Measurements from ENCODE around the gene ZCWPW2.

The ZCWPW2 gene

GRCh38 chr3:28348629-28349468, at the start of gene ZCWPW2, which contains the start of gene AZI2:
ZCWPW2 (plus strand) TSS chr3:28348721; CDS start chr3:28413069, 64,348 bp downstream.
AZI2 (minus strand) TSS chr3:28348824; CDS start chr3:28340617, 8,207 bp downstream.
- DNase-seq (ENCODE audit: low spot score) = peak; percentile 86

- no peak for DNase-seq (ENCODE audit: low spot score)
Observed at GRCh38 chr3:28299705-28300104, 48.8 kb upstream of the ZCWPW2 start.

GRCh38 chr3:28300345-28300962, 48.1 kb upstream of the ZCWPW2 start:
- DNase-seq (ENCODE audit: low spot score) = no peak

GRCh38 chr3:28301688-28302087, 46.8 kb upstream of the ZCWPW2 start:
- DNase-seq (ENCODE audit: low spot score) = no peak

GRCh38 chr3:28308196-28308595, 40.3 kb upstream of the ZCWPW2 start:
- no peak for DNase-seq (ENCODE audit: low spot score)

GRCh38 chr3:28315711-28316110, 32.8 kb upstream of the ZCWPW2 start:
- DNase-seq (ENCODE audit: low spot score) = no peak

- no peak for DNase-seq (ENCODE audit: low spot score)
Observed at GRCh38 chr3:28316226-28316625, 32.3 kb upstream of the ZCWPW2 start.

- DNase-seq (ENCODE audit: low spot score) = peak; percentile 58
Observed at GRCh38 chr3:28317438-28318022, 31.0 kb upstream of the ZCWPW2 start.

GRCh38 chr3:28320981-28321380, 27.5 kb upstream of the ZCWPW2 start:
- no peak for DNase-seq (ENCODE audit: low spot score)

GRCh38 chr3:28322464-28322863, 26.1 kb upstream of the ZCWPW2 start:
- peak; percentile 10 for DNase-seq (ENCODE audit: low spot score)

- no peak for DNase-seq (ENCODE audit: low spot score)
Observed at GRCh38 chr3:28326458-28326926, 22.0 kb upstream of the ZCWPW2 start.

GRCh38 chr3:28328188-28329151, 20.1 kb upstream of the ZCWPW2 start:
- peak; percentile 18 for DNase-seq (ENCODE audit: low spot score)

- no peak for DNase-seq (ENCODE audit: low spot score)
Observed at GRCh38 chr3:28334552-28334951, 14.0 kb upstream of the ZCWPW2 start.

GRCh38 chr3:28335246-28335645, 13.3 kb upstream of the ZCWPW2 start:
- no peak for DNase-seq (ENCODE audit: low spot score)

GRCh38 chr3:28337230-28337629, 11.3 kb upstream of the ZCWPW2 start:
- no peak for DNase-seq (ENCODE audit: low spot score)

- DNase-seq (ENCODE audit: low spot score) = no peak
Observed at GRCh38 chr3:28343144-28343543, 5.4 kb upstream of the ZCWPW2 start.

- DNase-seq (ENCODE audit: low spot score) = no peak
Observed at GRCh38 chr3:28345690-28346089, 2.8 kb upstream of the ZCWPW2 start.

- DNase-seq (ENCODE audit: low spot score) = peak; percentile 16
Observed at GRCh38 chr3:28347374-28348264, 902 bp upstream of the ZCWPW2 start.

- DNase-seq (ENCODE audit: low spot score) = peak; percentile 86
Observed at GRCh38 chr3:28348265-28348628, 274 bp upstream of the ZCWPW2 start.

- DNase-seq (ENCODE audit: low spot score) = no peak
Observed at GRCh38 chr3:28349469-28350000, 1.0 kb downstream of the ZCWPW2 start.

Measured in AG08395 (cell line).